Heart right ventricle (tissue), 16 donors: ENCODE results near the gene CRMP1. TPM values are rescaled to one million over a fixed set of nuclear protein-coding genes. Genes with fewer than 3 reads are reported as not detected.

Source experiments
- ATAC-seq, 8 donors: fragments of 200-7000 bp; cut with Tn5 transposase; one replicate each; pipeline ENCODE4 v1.9.1; 2020; ENCODE audit warnings: mild to moderate bottlenecking in 8 of 8, moderate library complexity in 8 of 8, moderate number of reproducible peaks in 1 of 8
- DNase-seq, 2 donors: peaks; one replicate each; pipeline ENCODE4 v3.0.0-alpha.2; 2020
- H3K27ac ChIP-seq, 10 donors: fragments of 200-600 bp; sonication (generic) in 2 of 10; one replicate each; pipeline versions ENCODE4 v1.5.0 to v1.8.0; 2020 to 2022; ENCODE audit warnings: mild to moderate bottlenecking in 3 of 10
- H3K27me3 ChIP-seq, 7 donors: fragments of 200-600 bp; one replicate each; pipeline ENCODE4 v1.8.0; 2021 to 2022; ENCODE audit warnings: mild to moderate bottlenecking in 2 of 7
- H3K36me3 ChIP-seq, 9 donors: fragments of 200-600 bp; sonication (generic) in 1 of 9; one replicate each; pipeline versions ENCODE4 v1.5.0 to v1.8.0; 2020 to 2022; ENCODE audit warnings: mild to moderate bottlenecking in 2 of 9
- H3K4me1 ChIP-seq, 9 donors: fragments of 200-600 bp; sonication (generic) in 1 of 9; one replicate each; pipeline versions ENCODE4 v1.5.0 to v1.8.0; 2020 to 2022; ENCODE audit warnings: mild to moderate bottlenecking in 4 of 9
- H3K4me3 ChIP-seq, 10 donors: fragments of 200-600 bp; sonication (generic) in 2 of 10; one replicate each; pipeline versions ENCODE4 v1.5.0 to v1.8.0; 2020 to 2022; ENCODE audit warnings: mild to moderate bottlenecking in 7 of 10, moderate library complexity in 2 of 10
- H3K9me3 ChIP-seq, 11 donors: fragments of 200-600 bp in 10 of 11; sonication (generic) in 2 of 11; one replicate each; pipeline versions ENCODE4 v1.5.0 to v1.8.0; 2013 to 2022; ENCODE audit warnings: mild to moderate bottlenecking in 2 of 11, control low read depth in 1 of 11, moderate library complexity in 1 of 11
- CTCF ChIP-seq, 9 donors: fragments of 200-600 bp; sonication (generic) in 2 of 9; IDR thresholded peaks; one replicate each; pipeline versions ENCODE4 v1.5.0 to v1.8.0; 2021 to 2022; ENCODE audit warnings: antibody characterized with exemption in 9 of 9, mild to moderate bottlenecking in 5 of 9, moderate library complexity in 1 of 9
- WGBS, 2 donors: extraction: QIAGEN DNeasy Blood & Tissue Kit; methylation state at CpG; one replicate each; pipeline ENCODE4 v1.1.7; 2013; ENCODE audit warnings: inconsistent platforms in 1 of 2; 5-methylcytosine and 5-hydroxymethylcytosine counted together
- intact Hi-C, 10 donors: fragments of 100-400 bp; cut with DNase I; formaldehyde crosslinking; loops; one replicate each; pipeline versions ENCODE4 v1.11.1 to v1.14.2; 2022
- polyA plus RNA-seq, 2 donors: library from polyadenylated mRNA; stranded (reverse); fragments of 200-250 nt; gene quantifications; one replicate each; pipeline ENCODE4 v1.2.3, GENCODE V29; 2013
- total RNA-seq, 10 donors: library from RNA; stranded (reverse); fragmentation: NEBNext Ultra II Directional in 3 of 10; extraction: Animal tissue kit (Norgen Biotek cat#: 25700) in 3 of 10; gene quantifications; one replicate each; pipeline versions ENCODE4 v1.2.1 to v1.2.4, GENCODE V29; 2021 to 2023
- donor health status: Arrhythmogenic right ventricular cardiomyopathy.
- donor health status: ischemic (EF 13 %, LVEDD 7.1; RV severe dilation, severe dysfunction).
- donor health status: healthy with polysubstance abuse.
- donor health status: DM: no; HTN: yes; CAD: no.
- donor health status: DM: no; HTN: no; CAD: no.
- donor health status: ischemic (EF 25% LVEDD 6.9; RV normal size, moderate dysfunction).
- donor health status: ischemic (EF 25% LVEDD 5.7; RV mildly dilated, moderate dysfunction).
- donor health status: healthy.
- donor health status: DM: yes; HTN: yes; CAD: no.
- donor health status: Ischemic cardiomyopathy.
- donor health status: ischemic (EF 35%, LVEDD 5.7; RV mildly dilated, moderate dysfunction).
- donor health status: nonischemic (EF 11% LVEDD 7.7; RV severe dilation, severe dysfunction).
- donor health status: DM: yes; HTN: yes; CAD: no.
- donor health status: PGD.
- donor health status: ischemic (EF 29% LVEDD 5.4; RV normal size, mild dysfunction).
- donor health status: nonischemic (EF 23%, LVEDD 6.1; RV moderate dilation, normal function).

Gene CRMP1
- total and polyA plus RNA-seq, 12 donors, result 0.40 to 2.3 (median 0.95) TPM

DNA sequence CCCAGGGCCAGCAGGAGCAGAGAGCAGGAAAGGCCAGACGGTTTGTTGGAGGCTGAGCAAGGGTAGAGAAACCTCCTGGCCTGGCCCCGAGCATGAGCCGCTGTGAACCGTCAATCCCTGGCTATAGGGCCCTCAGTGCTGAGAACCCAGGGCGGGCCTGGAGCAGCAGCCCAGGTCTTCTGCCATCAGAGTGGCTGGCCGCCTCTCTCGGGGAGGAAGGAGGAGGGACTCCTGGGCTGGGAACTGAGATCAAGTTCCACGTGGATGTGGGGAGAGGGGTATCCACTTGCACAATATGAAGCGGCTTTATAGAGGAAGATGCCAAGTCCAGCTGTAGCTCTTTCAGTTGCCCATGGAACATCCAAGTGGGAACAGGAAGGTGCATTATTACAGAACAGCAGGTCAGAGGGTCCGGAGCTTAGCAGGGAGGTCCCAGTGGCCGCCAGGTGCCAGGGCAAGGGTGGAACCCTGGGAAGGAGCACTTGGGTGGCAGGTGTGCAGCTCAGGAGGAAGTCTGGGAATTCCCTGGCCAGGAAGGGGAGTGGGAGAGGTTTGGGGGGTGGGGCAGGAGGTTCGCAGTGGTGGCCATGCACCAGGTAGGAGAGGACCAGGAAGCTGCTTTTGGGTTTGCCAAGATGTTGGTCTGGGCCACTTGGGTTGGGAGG lies 31.7 kb upstream of the CRMP1 start:
- intact Hi-C loops, result no loop called here
- 70 to 80% methylated on average over 12 of the region's 12 CpGs for WGBS, 2 donors
- DNase-seq (no peak), ATAC-seq (no peak)
- H3K4me1 ChIP-seq, result no peaks in the 10 kb centered on the region
- H3K27me3 ChIP-seq, result peaks cover 0 to 71% (median 52%) of the 10 kb centered on the region in 7 donors
- no peak overlapping the region for H3K4me3 ChIP-seq
- no peak overlapping the region for H3K27ac ChIP-seq
- no peak for TF ChIP-seq CTCF (IDR thresholded peaks at IDR 0.05)
- H3K36me3 ChIP-seq, result no peaks in the 10 kb centered on the region
- no peaks in the 10 kb centered on the region for H3K9me3 ChIP-seq

DNA sequence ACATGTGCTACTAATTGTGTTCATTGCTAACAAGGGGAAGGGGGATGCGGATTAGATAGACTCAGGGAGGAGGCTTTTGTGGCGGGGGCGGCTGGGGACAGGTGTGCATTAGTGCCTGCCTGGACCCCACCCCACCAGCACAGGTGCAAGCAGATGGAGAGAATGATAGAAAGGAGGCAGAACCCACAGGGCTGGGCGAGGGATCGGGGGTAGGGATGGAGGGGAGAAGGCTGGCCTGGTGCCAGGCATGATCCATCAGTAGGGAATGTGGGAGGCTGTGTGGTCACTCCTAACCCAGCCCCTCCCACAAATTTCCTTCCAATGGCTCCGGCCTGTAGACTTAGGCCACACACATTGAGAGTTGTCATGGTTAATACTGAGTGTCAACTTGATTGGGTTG lies 30.5 kb upstream of the CRMP1 start:
- no peaks in the 10 kb centered on the region for H3K4me1 ChIP-seq
- intact Hi-C loops, result no loop called here
- no peak overlapping the region for H3K4me3 ChIP-seq
- peaks cover 0 to 70% (median 54%) of the 10 kb centered on the region in 7 donors for H3K27me3 ChIP-seq
- TF ChIP-seq CTCF (IDR thresholded peaks at IDR 0.05), result no peak
- H3K27ac ChIP-seq, result no peak overlapping the region
- no peaks in the 10 kb centered on the region for H3K36me3 ChIP-seq
- DNase-seq (no peak), ATAC-seq (no peak)
- no peaks in the 10 kb centered on the region for H3K9me3 ChIP-seq
- WGBS, 2 donors, result 58 to 66% methylated on average over 6 of the region's 6 CpGs

DNA sequence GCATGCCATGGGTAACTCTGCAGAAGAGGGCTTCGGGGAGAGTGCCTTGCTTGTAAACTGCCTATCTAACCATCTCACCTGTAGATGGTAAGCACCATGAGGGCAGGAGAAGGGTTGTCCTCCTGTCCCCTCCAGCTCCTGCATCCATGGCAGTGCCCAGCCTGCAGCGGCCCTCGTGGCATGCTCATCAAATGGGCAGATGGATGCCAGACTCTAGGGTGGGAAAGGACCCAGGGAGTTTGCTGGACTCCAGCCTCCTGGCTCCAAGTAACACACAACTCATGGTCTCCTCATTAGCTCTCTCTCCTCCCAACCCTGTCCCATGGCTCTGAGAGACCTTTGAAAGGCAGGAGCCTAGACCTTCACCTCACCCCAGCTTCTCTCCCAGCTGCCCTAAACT lies 29.7 kb upstream of the CRMP1 start:
- Histone ChIP-seq H3K36me3 (no peaks in the 10 kb centered on the region), H3K27me3 (peaks cover 0 to 74% (median 57%) of the 10 kb centered on the region in 7 donors), H3K4me3 (no peak overlapping the region), H3K27ac (no peak overlapping the region), H3K4me1 (no peaks in the 10 kb centered on the region), H3K9me3 (no peaks in the 10 kb centered on the region)
- DNase-seq (no peak), ATAC-seq (no peak)
- WGBS, 2 donors, result 81 to 91% methylated on average over 3 of the region's 3 CpGs
- TF ChIP-seq CTCF (IDR thresholded peaks at IDR 0.05), result no peak
- intact Hi-C loops, result no loop called here

- ATAC-seq, result no peak
- intact Hi-C loops, result no loop called here
- TF ChIP-seq CTCF (IDR thresholded peaks at IDR 0.05), result no peak
- H3K27ac ChIP-seq, result no peak overlapping the region
- no peaks in the 10 kb centered on the region for H3K36me3 ChIP-seq
- no peaks in the 10 kb centered on the region for H3K4me1 ChIP-seq
- no peak overlapping the region for H3K4me3 ChIP-seq
- no peak for DNase-seq
- H3K27me3 ChIP-seq, result peaks cover 0 to 76% (median 57%) of the 10 kb centered on the region in 7 donors
- H3K9me3 ChIP-seq, result no peaks in the 10 kb centered on the region
- 37 to 43% methylated on average over 6 of the region's 6 CpGs for WGBS, 2 donors
Observed at GRCh38 chr4:5921981-5922380, 29.1 kb upstream of the CRMP1 start.
